ENCODE data around the gene ARID2.

ARID2 gene

GRCh38 chr12:45928309-45928708, 198.8 kb downstream of the ARID2 start:
- DNase-seq = no peak

GRCh38 chr12:45930369-45930768, 200.9 kb downstream of the ARID2 start:
- no peak for DNase-seq

GRCh38 chr12:45933504-45933903, 204.0 kb downstream of the ARID2 start:
- no peak for DNase-seq

- DNase-seq = no peak
Measured at GRCh38 chr12:45934956-45935355, 205.4 kb downstream of the ARID2 start.

- no peak for DNase-seq
Measured at GRCh38 chr12:45938566-45938965, 209.1 kb downstream of the ARID2 start.

- DNase-seq = no peak
Measured at GRCh38 chr12:45939759-45940158, 210.3 kb downstream of the ARID2 start.

GRCh38 chr12:45944771-45945170, 215.3 kb downstream of the ARID2 start:
- no peak for DNase-seq

- no peak for DNase-seq
Measured at GRCh38 chr12:45946435-45946834, 216.9 kb downstream of the ARID2 start.

GRCh38 chr12:45948546-45948945, 219.0 kb downstream of the ARID2 start:
- DNase-seq = no peak

Data from nucleus accumbens (tissue), 56 donors.